ENCODE measurements around the gene PRKD1.

Gene PRKD1

GRCh38 chr14:29712601-29713000 lies 215.0 kb downstream of the PRKD1 start:
- no peak for TF ChIP-seq EZH2phosphoT487 (IDR thresholded peaks at IDR 0.05; ENCODE audit: low read depth)
- TF ChIP-seq CTCF (IDR thresholded peaks at IDR 0.05; ENCODE audit: low read depth, low read length) = no peak
- no peak overlapping the region for H3K4me2 ChIP-seq (ENCODE audit: low read length)
- H3K4me3 ChIP-seq (ENCODE audit: low read length) = no peak overlapping the region
- H3K4me1 ChIP-seq (ENCODE audit: low read length) = no peaks in the 10 kb centered on the region
- H3K27me3 ChIP-seq (ENCODE audit: low read depth, low read length) = no peaks in the 10 kb centered on the region
- no peaks in the 10 kb centered on the region for H3K36me3 ChIP-seq (replicated peaks; ENCODE audit: low read depth, low read length)
- no peaks in the 10 kb centered on the region for H4K20me1 ChIP-seq (ENCODE audit: insufficient read depth, low read length)
- H3K9ac ChIP-seq (ENCODE audit: low read length) = no peak overlapping the region
- H3K27ac ChIP-seq (ENCODE audit: low read length) = no peak overlapping the region
- H3K79me2 ChIP-seq (ENCODE audit: low read length) = no peaks in the 10 kb centered on the region
- H2AFZ ChIP-seq (ENCODE audit: low read depth, low read length) = no peak overlapping the region
- no peaks in the 10 kb centered on the region for H3K9me3 ChIP-seq (ENCODE audit: insufficient read depth, low read length)

- no peaks in the 10 kb centered on the region for H4K20me1 ChIP-seq (ENCODE audit: insufficient read depth, low read length)
- no peak overlapping the region for H3K4me2 ChIP-seq (ENCODE audit: low read length)
- peaks cover 6% of the 10 kb centered on the region; the same call in 1 of the 2 replicates for H3K9me3 ChIP-seq (ENCODE audit: insufficient read depth, low read length)
- H3K27me3 ChIP-seq (ENCODE audit: low read depth, low read length) = no peaks in the 10 kb centered on the region
- H3K79me2 ChIP-seq (ENCODE audit: low read length) = no peaks in the 10 kb centered on the region
- TF ChIP-seq CTCF (IDR thresholded peaks at IDR 0.05; ENCODE audit: low read depth, low read length) (no peak), EZH2phosphoT487 (IDR thresholded peaks at IDR 0.05; ENCODE audit: low read depth) (no peak)
- H3K4me3 ChIP-seq (ENCODE audit: low read length) = no peak overlapping the region
- H3K9ac ChIP-seq (ENCODE audit: low read length) = no peak overlapping the region
- H3K36me3 ChIP-seq (replicated peaks; ENCODE audit: low read depth, low read length) = no peaks in the 10 kb centered on the region
- no peaks in the 10 kb centered on the region for H3K4me1 ChIP-seq (ENCODE audit: low read length)
- no peak overlapping the region for H2AFZ ChIP-seq (ENCODE audit: low read depth, low read length)
- H3K27ac ChIP-seq (ENCODE audit: low read length) = no peak overlapping the region
Observed at GRCh38 chr14:29710015-29710414, 217.6 kb downstream of the PRKD1 start.

- H3K4me3 ChIP-seq (ENCODE audit: low read length) = no peak overlapping the region
- H3K9me3 ChIP-seq (ENCODE audit: insufficient read depth, low read length) = peaks cover 6% of the 10 kb centered on the region; the same call in 1 of the 2 replicates
- H3K79me2 ChIP-seq (ENCODE audit: low read length) = no peaks in the 10 kb centered on the region
- H3K4me2 ChIP-seq (ENCODE audit: low read length) = no peak overlapping the region
- H4K20me1 ChIP-seq (ENCODE audit: insufficient read depth, low read length) = no peaks in the 10 kb centered on the region
- H3K27ac ChIP-seq (ENCODE audit: low read length) = no peak overlapping the region
- H3K27me3 ChIP-seq (ENCODE audit: low read depth, low read length) = no peaks in the 10 kb centered on the region
- no peak overlapping the region for H3K9ac ChIP-seq (ENCODE audit: low read length)
- no peaks in the 10 kb centered on the region for H3K36me3 ChIP-seq (replicated peaks; ENCODE audit: low read depth, low read length)
- no peaks in the 10 kb centered on the region for H3K4me1 ChIP-seq (ENCODE audit: low read length)
- TF ChIP-seq EZH2phosphoT487 (IDR thresholded peaks at IDR 0.05; ENCODE audit: low read depth) (no peak), CTCF (IDR thresholded peaks at IDR 0.05; ENCODE audit: low read depth, low read length) (no peak)
- H2AFZ ChIP-seq (ENCODE audit: low read depth, low read length) = no peak overlapping the region
Observed at GRCh38 chr14:29709490-29709889, 218.2 kb downstream of the PRKD1 start.

- no peak overlapping the region for H2AFZ ChIP-seq (ENCODE audit: low read depth, low read length)
- no peaks in the 10 kb centered on the region for H4K20me1 ChIP-seq (ENCODE audit: insufficient read depth, low read length)
- no peaks in the 10 kb centered on the region for H3K27me3 ChIP-seq (ENCODE audit: low read depth, low read length)
- no peaks in the 10 kb centered on the region for H3K36me3 ChIP-seq (replicated peaks; ENCODE audit: low read depth, low read length)
- no peaks in the 10 kb centered on the region for H3K4me1 ChIP-seq (ENCODE audit: low read length)
- H3K9me3 ChIP-seq (ENCODE audit: insufficient read depth, low read length) = peaks cover 6% of the 10 kb centered on the region; the same call in 1 of the 2 replicates
- H3K4me3 ChIP-seq (ENCODE audit: low read length) = no peak overlapping the region
- H3K79me2 ChIP-seq (ENCODE audit: low read length) = no peaks in the 10 kb centered on the region
- no peak for TF ChIP-seq EZH2phosphoT487 (IDR thresholded peaks at IDR 0.05; ENCODE audit: low read depth)
- TF ChIP-seq CTCF (IDR thresholded peaks at IDR 0.05; ENCODE audit: low read depth, low read length) = no peak
- H3K27ac ChIP-seq (ENCODE audit: low read length) = no peak overlapping the region
- H3K9ac ChIP-seq (ENCODE audit: low read length) = no peak overlapping the region
- no peak overlapping the region for H3K4me2 ChIP-seq (ENCODE audit: low read length)
Observed at GRCh38 chr14:29706700-29707099, 220.9 kb downstream of the PRKD1 start.
